HepG2 (cell line): ENCODE data around the gene PRDM10. TPM values are rescaled to one million over a fixed set of nuclear protein-coding genes. Genes with fewer than 3 reads are reported as not detected.

Experiments used
- ATAC-seq: fragments of 200-7000 bp; cut with Tn5 transposase; 3 replicates; pipeline ENCODE4 v1.9.1; 2020; ENCODE audit warnings: mild to moderate bottlenecking, moderate library complexity
- BruUV-seq: library from RNA; stranded (reverse); fragments of 400-500 nt; replicated peaks from 2 replicates; lab custom pipeline; 2021; lab: Mats Ljungman, UMichigan
- CTCF ChIA-PET: fragments of 300-600 bp; formaldehyde crosslinking; extraction: SDS; loops from one replicate; lab custom pipeline; 2021; ENCODE audit warnings: low total read pairs, inconsistent platforms, low intra/inter-chr PET ratio; lab: Yijun Ruan, JAX
- POLR2A ChIA-PET: fragments of 350-600 bp; sonication (Branson Sonifier 250); formaldehyde crosslinking; loops from one replicate; lab custom pipeline; 2020; ENCODE audit warnings: antibody characterized with exemption, inconsistent platforms; lab: Yijun Ruan, JAX
- DNase-seq: peaks from one replicate; pipeline ENCODE4 v3.0.0-alpha.2; 2015; ENCODE audit warnings: low spot score
- FAIRE-seq: peaks from 3 replicates; lab custom pipeline; 2011; peaks lifted over from hg19 to GRCh38; lab: Jason Lieb, UNC
- H2AFZ ChIP-seq: one replicate; pipeline ENCODE4 v1.6.1; 2011; ENCODE audit warnings: low read length, inconsistent platforms
- H3K27ac ChIP-seq: fragments of 300-600 bp; 3 replicates; pipeline ENCODE4 v1.8.0; 2011; ENCODE audit warnings: mixed run types, mild to moderate bottlenecking, mixed read lengths, low read length, inconsistent platforms; ENCODE audit not compliant: insufficient read depth; ENCODE audit errors: extremely low read length
- H3K27me3 ChIP-seq, 2 experiments: fragments of 200-600 bp in 1 of 2; 2 replicates in 1 of 2; 3 replicates in 1 of 2; pipeline versions ENCODE4 v1.6.0 to v1.8.0; 2011; ENCODE audit warnings: low read length in 2 of 2, mild to moderate bottlenecking in 2 of 2, moderate library complexity in 2 of 2, inconsistent platforms in 1 of 2; ENCODE audit not compliant: insufficient read depth in 2 of 2, control insufficient read depth in 1 of 2
- H3K36me3 ChIP-seq, 2 experiments: fragments of 200-600 bp in 1 of 2; replicated peaks in 1 of 2; 2 replicates in 1 of 2; 3 replicates in 1 of 2; pipeline versions ENCODE4 v1.5.1 to v1.8.0; 2011; ENCODE audit warnings: low read length in 2 of 2, inconsistent platforms in 1 of 2; ENCODE audit not compliant: insufficient read depth in 2 of 2, control insufficient read depth in 1 of 2
- H3K4me1 ChIP-seq: 2 replicates; pipeline ENCODE4 v1.5.1; 2012; ENCODE audit warnings: low read length, inconsistent platforms; ENCODE audit not compliant: insufficient read depth
- H3K4me2 ChIP-seq: 2 replicates; pipeline ENCODE4 v1.6.0; 2011; ENCODE audit warnings: low read depth, low read length, inconsistent platforms
- H3K4me3 ChIP-seq, 3 experiments: fragments of 200-600 bp in 1 of 3; sonication (generic), shearing (Covaris generic) in 1 of 3; replicated peaks in 1 of 3; 2 replicates each; pipeline ENCODE4 v1.5.1; 2011 to 2016; ENCODE audit warnings: low read length in 3 of 3, inconsistent platforms in 2 of 3, low read depth in 2 of 3, mild to moderate bottlenecking in 2 of 3, control low read depth in 1 of 3, mixed read lengths in 1 of 3; ENCODE audit not compliant: insufficient read depth in 1 of 3
- H3K79me2 ChIP-seq: one replicate; pipeline ENCODE4 v1.6.1; 2011; ENCODE audit warnings: low read length, inconsistent platforms; ENCODE audit not compliant: insufficient read depth
- H3K9ac ChIP-seq: 2 replicates; pipeline ENCODE4 v1.6.0; 2011; ENCODE audit warnings: mild to moderate bottlenecking, low read depth, low read length, inconsistent platforms; ENCODE audit not compliant: insufficient read depth
- H3K9me3 ChIP-seq: 2 replicates; pipeline ENCODE4 v1.5.1; 2012; ENCODE audit warnings: mild to moderate bottlenecking, low read length
- H4K20me1 ChIP-seq: 2 replicates; pipeline ENCODE4 v1.6.0; 2011; ENCODE audit warnings: inconsistent platforms, mild to moderate bottlenecking, low read length, moderate library complexity; ENCODE audit not compliant: insufficient read depth
- CREB1 ChIP-seq, 2 experiments: fragments of 450-650 bp in 1 of 2; IDR thresholded peaks; 2 replicates each; pipeline ENCODE4 v1.6.1; 2016 to 2017; ENCODE audit warnings: control low read depth in 1 of 2, mild to moderate bottlenecking in 1 of 2, missing compliant biosample characterization in 1 of 2, missing genetic modification characterization in 1 of 2
- FOXO4 ChIP-seq: sonication (generic); formaldehyde crosslinking; conservative IDR thresholded peaks from 2 replicates; pipeline ENCODE4 v1.8.1; 2023; ENCODE audit warnings: missing genetic modification reagents
- GMEB2 ChIP-seq: IDR thresholded peaks from 2 replicates; pipeline ENCODE4 v1.6.1; 2016; ENCODE audit warnings: missing biosample characterization, missing genetic modification reagents, low read depth
- STAT5B ChIP-seq: sonication (generic); formaldehyde crosslinking; IDR thresholded peaks from 2 replicates; pipeline ENCODE4 v1.4.0; 2020; ENCODE audit warnings: missing genetic modification reagents
- ZEB1 ChIP-seq: IDR thresholded peaks from 2 replicates; pipeline ENCODE4 v1.6.1; 2012; ENCODE audit warnings: mild to moderate bottlenecking, low read depth, inconsistent platforms; ENCODE audit not compliant: insufficient replicate concordance
- WGBS: methylation state at CpG from one replicate; pipeline ENCODE4 v1.1.6; 2017; ENCODE audit warnings: low lambda C conversion rate; 5-methylcytosine and 5-hydroxymethylcytosine counted together
- in situ Hi-C: cut with HindIII; loops from 2 replicates; pipeline ENCODE4 v1.10.0; 2017; ENCODE audit warnings: low pct_unique_long_range_greater_than_20kb; ENCODE audit not compliant: extremely low pct_ligation_motif_present
- intact Hi-C: fragments of 100-400 bp; cut with micrococcal nuclease; formaldehyde crosslinking; loops from one replicate; pipeline ENCODE4 v1.10.0; 2022; ENCODE audit not compliant: unreplicated experiment
- polyA plus RNA-seq, 8 experiments: library from polyadenylated mRNA; depleted of rRNA in 3 of 8; stranded (reverse) in 7 of 8; unstranded in 1 of 8; fragments of >200 nt; fragmentation: Illumina TruSeq in 4 of 8; extraction: Trizol in 4 of 8; gene quantifications; 2 replicates each; pipeline versions ENCODE4 v1.2.1 to v1.2.3, GENCODE V29; 2011 to 2016; ENCODE audit warnings: low read depth in 4 of 8, missing spikeins in 1 of 8, mixed read lengths in 1 of 8; ENCODE audit not compliant: insufficient read depth in 1 of 8
- total RNA-seq, 5 experiments: library from RNA; depleted of rRNA; stranded (reverse); fragments of >200 nt; fragmentation: Illumina TruSeq; extraction: Trizol; gene quantifications; 2 replicates each; pipeline ENCODE4 v1.2.3, GENCODE V29; 2016; ENCODE audit warnings: low read depth in 1 of 5

PRDM10 gene
- total and polyA plus RNA-seq, 2 of the 13 experiments (the other 11 are each of a cell fraction or from before 2014, with no cell fraction given) = 5.7 to 5.8 TPM

- Histone ChIP-seq H3K79me2 (no peaks in the 10 kb centered on the region), H3K4me3 (no peak overlapping the region), H3K36me3 (peaks cover 2 to 26% of the 10 kb centered on the region in 2 experiments), H3K4me1 (no peaks in the 10 kb centered on the region), H3K4me2 (no peak overlapping the region), H3K27ac (no peak overlapping the region), H3K27me3 (no peaks in the 10 kb centered on the region), H4K20me1 (no peaks in the 10 kb centered on the region), H3K9me3 (no peaks in the 10 kb centered on the region), H2AFZ (no peak overlapping the region), H3K9ac (no peak overlapping the region)
- no peak for FAIRE-seq
- WGBS = 98% methylated on average over 2 of the region's 2 CpGs
- DNase-seq = no peak
- BruUV-seq = no TSS peak
- in situ Hi-C loops (loop anchor here (5.0 kb wide), 1 partner anchor 203 kb away; no protein-coding TSS in a partner anchor), intact Hi-C loops (no loop called here)
- TF ChIP-seq GMEB2 (CRISPR knock-in tag) (no peak), ZEB1 (no peak), CREB1 (IDR thresholded peaks at IDR 0.05) (no peak), CREB1 (CRISPR knock-in tag; IDR thresholded peaks at IDR 0.05) (no peak), FOXO4 (CRISPR knock-in tag) (no peak), STAT5B (CRISPR knock-in tag) (no peak)
- ATAC-seq = no peak
- CTCF ChIA-PET = no interaction called here
- POLR2A ChIA-PET = interaction anchor here (0.7 to 1.2 kb wide), 2 partner anchors 15 to 74 kb away, joined by 3 read pairs; no protein-coding TSS in a partner anchor
Measured at GRCh38 chr11:129929721-129930120, 72.9 kb downstream of the PRDM10 start.
